B cell (primary cell): ENCODE results near the gene WDR33. TPM values are rescaled to one million over a fixed set of nuclear protein-coding genes. Genes with fewer than 3 reads are reported as not detected.

Experiments used
- ATAC-seq: fragments of 200-7000 bp; cut with Tn5 transposase; one replicate; pipeline ENCODE4 v1.10.0; 2021; ENCODE audit warnings: low read depth, mild to moderate bottlenecking, moderate number of reproducible peaks, moderate library complexity
- CTCF ChIA-PET: fragments of 350-600 bp; sonication (Branson Sonifier 250); formaldehyde crosslinking; loops from one replicate; lab custom pipeline; 2021; ENCODE audit warnings: antibody characterized with exemption, inconsistent platforms; lab: Charles Lee
- POLR2A ChIA-PET: fragments of 350-600 bp; sonication (Branson Sonifier 250); formaldehyde crosslinking; loops from one replicate; lab custom pipeline; 2021; ENCODE audit warnings: antibody characterized with exemption; lab: Charles Lee
- DNase-seq: peaks from one replicate; pipeline ENCODE4 v3.0.0; 2013
- H2AFZ ChIP-seq: 2 replicates; pipeline ENCODE4 v1.6.1; 2012; ENCODE audit warnings: mild to moderate bottlenecking, low read depth, low read length; ENCODE audit not compliant: insufficient read depth, poor library complexity, severe bottlenecking
- H3K27ac ChIP-seq, 2 donors: 1 replicate in 1 of 2; 2 replicates in 1 of 2; pipeline ENCODE4 v1.5.1; 2012 to 2013; ENCODE audit warnings: low read length in 2 of 2, mild to moderate bottlenecking in 2 of 2, moderate library complexity in 1 of 2
- H3K27me3 ChIP-seq, 4 experiments: fragments of 200-600 bp in 1 of 4; sonication (generic) in 1 of 4; replicated peaks in 1 of 4; 1 replicate in 2 of 4; 2 replicates in 2 of 4; pipeline versions ENCODE4 v1.6.1 to v1.7.0; 2013 to 2016; ENCODE audit warnings: low read length in 3 of 4, mild to moderate bottlenecking in 2 of 4, mixed read lengths in 1 of 4, moderate library complexity in 1 of 4; ENCODE audit not compliant: insufficient read depth in 4 of 4, control insufficient read depth in 3 of 4; ENCODE audit errors: control extremely low read depth in 1 of 4
- H3K36me3 ChIP-seq, 2 experiments: replicated peaks in 1 of 2; 1 replicate in 1 of 2; 2 replicates in 1 of 2; pipeline versions ENCODE4 v1.6.1 to v1.7.1; 2013; ENCODE audit warnings: low read length in 1 of 2; ENCODE audit not compliant: insufficient read depth in 2 of 2, control insufficient read depth in 1 of 2; ENCODE audit errors: control extremely low read depth in 1 of 2, extremely low read depth in 1 of 2
- H3K4me1 ChIP-seq, 2 donors: fragments of 200-600 bp in 1 of 2; sonication (generic) in 1 of 2; 1 replicate in 1 of 2; 2 replicates in 1 of 2; pipeline versions ENCODE4 v1.5.1 to v1.6.1; 2013 to 2017; ENCODE audit warnings: low read length in 2 of 2; ENCODE audit not compliant: control insufficient read depth in 2 of 2, insufficient read depth in 2 of 2
- H3K4me2 ChIP-seq: replicated peaks from 2 replicates; pipeline ENCODE3; 2012; ENCODE audit warnings: mild to moderate bottlenecking, low read depth, low read length; ENCODE audit not compliant: poor library complexity, severe bottlenecking
- H3K4me3 ChIP-seq, 5 experiments: fragments of 200-600 bp in 1 of 5; sonication (generic) in 1 of 5; 1 replicate in 3 of 5; 2 replicates in 2 of 5; pipeline versions ENCODE4 v1.5.1 to v1.7.0; 2011 to 2016; ENCODE audit warnings: low read length in 4 of 5, mild to moderate bottlenecking in 4 of 5, low read depth in 2 of 5, control low read depth in 1 of 5, moderate library complexity in 1 of 5; ENCODE audit not compliant: insufficient read depth in 1 of 5; ENCODE audit errors: control extremely low read depth in 1 of 5, extremely low read depth in 1 of 5
- H3K79me2 ChIP-seq: fragments of 200-600 bp; sonication (generic); one replicate; pipeline ENCODE4 v1.6.0; 2016; ENCODE audit warnings: low read length; ENCODE audit not compliant: control insufficient read depth, insufficient read depth
- H3K9ac ChIP-seq: fragments of 200-600 bp; sonication (generic); 2 replicates; pipeline ENCODE4 v1.6.1; 2017; ENCODE audit warnings: mild to moderate bottlenecking, low read length, moderate library complexity
- H3K9me3 ChIP-seq, 3 donors: one replicate each; pipeline versions ENCODE4 v1.6.1 to v1.7.1; 2013; ENCODE audit warnings: low read length in 2 of 3; ENCODE audit not compliant: control insufficient read depth in 2 of 3, insufficient read depth in 1 of 3; ENCODE audit errors: control extremely low read depth in 1 of 3
- H4K20me1 ChIP-seq: 2 replicates; pipeline ENCODE4 v1.6.0; 2012; ENCODE audit warnings: mild to moderate bottlenecking, low read length; ENCODE audit not compliant: insufficient read depth, control insufficient read depth, poor library complexity, severe bottlenecking
- H3K27ac Mint-ChIP-seq: one replicate; pipeline ENCODE4 v1.8.0; 2021; ENCODE audit warnings: mixed read lengths
- H3K27me3 Mint-ChIP-seq: one replicate; pipeline ENCODE4 v1.8.0; 2021; ENCODE audit warnings: mixed read lengths
- H3K4me1 Mint-ChIP-seq: one replicate; pipeline ENCODE4 v1.8.0; 2021; ENCODE audit warnings: mixed read lengths
- H3K4me3 Mint-ChIP-seq: one replicate; pipeline ENCODE4 v1.8.0; 2021; ENCODE audit warnings: mixed read lengths
- H3K9me3 Mint-ChIP-seq: one replicate; pipeline ENCODE4 v1.8.0; 2022; ENCODE audit warnings: mixed read lengths; ENCODE audit not compliant: insufficient read depth
- EZH2 ChIP-seq: IDR thresholded peaks from 2 replicates; pipeline ENCODE4 v1.6.1; 2012; ENCODE audit warnings: borderline replicate concordance, low read depth, mild to moderate bottlenecking, moderate library complexity, low read length; ENCODE audit not compliant: insufficient read depth, poor library complexity, severe bottlenecking
- WGBS: methylation state at CpG from one replicate; pipeline ENCODE4 v1.1.5; 2013; ENCODE audit warnings: missing lambda C conversion rate; ENCODE audit not compliant: insufficient coverage; 5-methylcytosine and 5-hydroxymethylcytosine counted together
- intact Hi-C: fragments of 100-400 bp; cut with micrococcal nuclease; formaldehyde crosslinking; loops from one replicate; pipeline ENCODE4 v1.10.0; 2022
- polyA plus RNA-seq: library from polyadenylated mRNA; depleted of rRNA; stranded (reverse); fragments of >200 nt; gene quantifications from 2 replicates; pipeline ENCODE4 v1.2.3, GENCODE V29; 2012
- total RNA-seq, 2 donors: library from RNA; stranded (reverse); fragments of 120-200 nt in 1 of 2; gene quantifications; 1 replicate in 1 of 2; 2 replicates in 1 of 2; pipeline versions ENCODE4 v1.2.3 to v1.2.4, GENCODE V29; 2013 to 2022
- TF ChIP-seq, protein P1 (sequence below): fragments of 200-600 bp; IDR thresholded peaks from one replicate; pipeline ENCODE4 v1.8.0; 2022; ENCODE audit warnings: antibody characterized with exemption, mild to moderate bottlenecking

WDR33 gene
- total and polyA plus RNA-seq, 2 donors (not counting 1 experiment from before 2014, with no cell fraction given): 17.2 to 101 TPM

DNA sequence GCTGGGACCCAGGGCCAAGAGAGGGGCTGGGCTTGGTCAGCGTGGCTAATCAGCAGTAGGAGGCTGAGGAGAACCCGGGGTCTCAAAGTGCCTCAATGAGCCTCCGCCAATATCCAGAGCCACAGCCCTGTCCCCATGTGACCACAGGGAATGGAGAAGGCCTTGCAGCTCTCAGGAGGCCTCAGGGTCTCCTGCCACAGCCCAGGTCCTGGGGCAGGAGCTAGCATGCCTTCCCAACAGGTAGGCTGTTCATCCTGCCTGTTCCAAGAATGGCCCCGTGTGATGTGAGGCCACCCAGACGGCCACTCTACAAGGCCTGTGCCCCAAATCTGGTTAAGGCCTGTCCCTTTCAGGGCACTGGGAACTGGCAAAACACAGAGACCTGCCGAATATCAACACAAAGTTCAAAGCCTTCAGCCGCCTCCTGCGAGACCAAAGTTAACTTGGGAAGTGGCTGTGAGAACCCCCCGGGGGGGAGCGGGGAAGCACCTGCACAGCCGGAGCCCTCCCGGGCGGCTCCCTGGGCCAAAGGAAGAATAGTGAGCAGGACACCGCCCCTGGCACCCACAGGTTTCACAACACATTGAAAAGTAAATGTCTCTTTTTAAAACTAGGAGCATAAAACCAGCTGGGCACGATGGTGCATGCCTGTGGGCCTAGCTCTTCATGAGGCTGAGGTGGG, 131.2 kb downstream of the WDR33 start:
- POLR2A ChIA-PET: no interaction called here
- no peaks in the 10 kb centered on the region for H3K9me3 Mint-ChIP-seq
- WGBS: 47% methylated on average over 12 of the region's 15 CpGs
- Histone ChIP-seq H3K79me2 (no peaks in the 10 kb centered on the region), H3K9ac (no peak overlapping the region), H3K27ac (no peak overlapping the region), H3K4me2 (no peak overlapping the region), H3K4me1 (peaks cover 5 to 22% of the 10 kb centered on the region in 2 donors), H3K9me3 (peaks cover 0 to 3% (median 0%) of the 10 kb centered on the region in 3 donors), H3K36me3 (no peaks in the 10 kb centered on the region), H3K27me3 (peaks cover 0 to 15% (median 9%) of the 10 kb centered on the region in 4 experiments), H3K4me3 (no peak overlapping the region), H4K20me1 (no peaks in the 10 kb centered on the region), H2AFZ (no peak overlapping the region)
- no peak overlapping the region for H3K4me3 Mint-ChIP-seq
- H3K27ac Mint-ChIP-seq: no peak overlapping the region
- peaks cover 18% of the 10 kb centered on the region for H3K27me3 Mint-ChIP-seq
- CTCF ChIA-PET: interaction anchor here (2.1 kb wide), 1 partner anchor 89 kb away, joined by 5 read pairs; no protein-coding TSS in a partner anchor
- intact Hi-C loops: no loop called here
- TF ChIP-seq, protein P1, sequence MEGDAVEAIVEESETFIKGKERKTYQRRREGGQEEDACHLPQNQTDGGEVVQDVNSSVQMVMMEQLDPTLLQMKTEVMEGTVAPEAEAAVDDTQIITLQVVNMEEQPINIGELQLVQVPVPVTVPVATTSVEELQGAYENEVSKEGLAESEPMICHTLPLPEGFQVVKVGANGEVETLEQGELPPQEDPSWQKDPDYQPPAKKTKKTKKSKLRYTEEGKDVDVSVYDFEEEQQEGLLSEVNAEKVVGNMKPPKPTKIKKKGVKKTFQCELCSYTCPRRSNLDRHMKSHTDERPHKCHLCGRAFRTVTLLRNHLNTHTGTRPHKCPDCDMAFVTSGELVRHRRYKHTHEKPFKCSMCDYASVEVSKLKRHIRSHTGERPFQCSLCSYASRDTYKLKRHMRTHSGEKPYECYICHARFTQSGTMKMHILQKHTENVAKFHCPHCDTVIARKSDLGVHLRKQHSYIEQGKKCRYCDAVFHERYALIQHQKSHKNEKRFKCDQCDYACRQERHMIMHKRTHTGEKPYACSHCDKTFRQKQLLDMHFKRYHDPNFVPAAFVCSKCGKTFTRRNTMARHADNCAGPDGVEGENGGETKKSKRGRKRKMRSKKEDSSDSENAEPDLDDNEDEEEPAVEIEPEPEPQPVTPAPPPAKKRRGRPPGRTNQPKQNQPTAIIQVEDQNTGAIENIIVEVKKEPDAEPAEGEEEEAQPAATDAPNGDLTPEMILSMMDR: no peak
- no peak for TF ChIP-seq EZH2
- ATAC-seq (no peak), DNase-seq (no peak)
- H3K4me1 Mint-ChIP-seq: peaks cover 14% of the 10 kb centered on the region

DNA sequence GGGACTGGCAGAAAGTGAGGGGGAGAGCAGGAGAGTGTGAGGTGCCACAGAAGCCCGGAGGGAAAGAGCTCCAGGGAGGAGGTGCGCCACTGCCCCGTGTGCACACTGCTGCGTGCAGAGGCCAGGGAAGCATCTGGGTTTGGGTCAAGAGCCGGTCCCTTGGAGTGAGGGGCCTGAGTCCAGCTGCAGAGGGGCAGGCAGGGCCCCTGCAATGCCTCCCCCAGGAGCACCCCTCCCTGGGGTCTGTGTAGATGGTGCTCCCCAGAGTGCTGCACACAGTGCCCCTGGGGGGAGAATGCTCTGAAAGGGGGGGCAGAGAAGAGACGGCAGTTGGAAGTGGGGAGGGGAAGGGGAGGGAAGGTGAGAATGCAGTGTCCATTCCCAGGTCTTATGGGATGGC, 132.0 kb downstream of the WDR33 start:
- DNase-seq (no peak), ATAC-seq (no peak)

More for the DNA sequence above, 132.0 kb downstream of the WDR33 start:
- no peaks in the 10 kb centered on the region for H4K20me1 ChIP-seq
- H3K9me3 Mint-ChIP-seq: no peaks in the 10 kb centered on the region
- peaks cover 12 to 28% of the 10 kb centered on the region in 2 donors for H3K4me1 ChIP-seq
- no peak overlapping the region for H3K27ac ChIP-seq
- H3K79me2 ChIP-seq: no peaks in the 10 kb centered on the region
- H3K9ac ChIP-seq: no peak overlapping the region
- H3K4me3 Mint-ChIP-seq: no peak overlapping the region
- no peak for TF ChIP-seq EZH2
- TF ChIP-seq, protein P1: no peak
- POLR2A ChIA-PET: no interaction called here
- no peak overlapping the region for H3K4me3 ChIP-seq
- 86% methylated on average over 6 of the region's 6 CpGs for WGBS
- H3K4me2 ChIP-seq: no peak overlapping the region
- H3K4me1 Mint-ChIP-seq: peaks cover 19% of the 10 kb centered on the region
- H3K27me3 Mint-ChIP-seq: peaks cover 22% of the 10 kb centered on the region
- no peak overlapping the region for H3K27ac Mint-ChIP-seq
- no peak overlapping the region for H2AFZ ChIP-seq
- peaks cover 0 to 3% (median 0%) of the 10 kb centered on the region in 3 donors for H3K9me3 ChIP-seq
- H3K27me3 ChIP-seq: peaks cover 0 to 22% (median 15%) of the 10 kb centered on the region in 4 experiments
- intact Hi-C loops: no loop called here
- H3K36me3 ChIP-seq: no peaks in the 10 kb centered on the region
- CTCF ChIA-PET: no interaction called here
